Measurements from ENCODE around the gene PAX6. TPM values are rescaled to one million over a fixed set of nuclear protein-coding genes. Genes with fewer than 3 reads are reported as not detected.
A peak's percentile ranks its signal among the peaks of the same experiment; 100 is the strongest.
"Not testable (repeated sequence)": the region's sequence is repeated elsewhere in the genome, so short reads cannot be mapped to it uniquely, and the experiment has no call there.

PAX6 gene
- total and polyA plus RNA-seq, 3 experiments from 2014 or later, result not detected

- H3K9me3 Mint-ChIP-seq, result peaks cover 12 to 52% (median 29%) of the 10 kb centered on the region in 5 donors
- H3K4me1 ChIP-seq (ENCODE audit: insufficient read depth, low read length); H3K27me3 ChIP-seq (ENCODE audit: insufficient read depth, low read length, poor library complexity, severe bottlenecking); H3K27ac ChIP-seq (ENCODE audit: low read depth, low read length); DNase-seq; POLR2A ChIA-PET; CTCF ChIA-PET; H3K27me3 Mint-ChIP-seq; H3K4me1 Mint-ChIP-seq; H3K9me3 ChIP-seq (ENCODE audit: low read length); H3K4me3 Mint-ChIP-seq; H3K36me3 ChIP-seq (ENCODE audit: insufficient read depth, low read length); H3K4me3 ChIP-seq (ENCODE audit: low read length): not testable (repeated sequence)
- peaks cover 2 to 41% (median 5%) of the 10 kb centered on the region in 3 donors for H3K36me3 Mint-ChIP-seq
- peak overlapping the region in 1 of 8 donors; percentile 64 for H3K27ac Mint-ChIP-seq
Measured at GRCh38 chr11:31740731-31741368, 70.3 kb downstream of the PAX6 start.

GRCh38 chr11:31740131-31740530 lies 71.0 kb downstream of the PAX6 start:
- CTCF ChIA-PET, result no interaction called here
- H3K9me3 ChIP-seq (ENCODE audit: low read length), result no peaks in the 10 kb centered on the region
- H3K27ac Mint-ChIP-seq, result no peak overlapping the region
- H3K27ac ChIP-seq (ENCODE audit: low read depth, low read length), result no peak overlapping the region
- no peaks in the 10 kb centered on the region for H3K4me1 Mint-ChIP-seq
- peaks cover 2 to 43% (median 5%) of the 10 kb centered on the region in 3 donors for H3K36me3 Mint-ChIP-seq
- H3K4me3 ChIP-seq (ENCODE audit: low read length), result no peak overlapping the region
- DNase-seq, result no peak
- POLR2A ChIA-PET, result no interaction called here
- peaks cover 13 to 59% (median 31%) of the 10 kb centered on the region in 5 donors for H3K9me3 Mint-ChIP-seq
- H3K4me1 ChIP-seq (ENCODE audit: insufficient read depth, low read length), result no peaks in the 10 kb centered on the region
- H3K27me3 ChIP-seq (ENCODE audit: insufficient read depth, low read length, poor library complexity, severe bottlenecking), result no peaks in the 10 kb centered on the region
- no peaks in the 10 kb centered on the region for H3K27me3 Mint-ChIP-seq
- H3K4me3 Mint-ChIP-seq, result no peak overlapping the region
- no peaks in the 10 kb centered on the region for H3K36me3 ChIP-seq (ENCODE audit: insufficient read depth, low read length)

Data from CD8-positive, alpha-beta memory T cell (primary cell).